Gastroesophageal sphincter (tissue), 3 donors: ENCODE measurements around the gene A4GALT.
"Not testable (repeated sequence)": the region's sequence is repeated elsewhere in the genome, so short reads cannot be mapped to it uniquely, and the experiment has no call there.

ENCODE experiments used
- CTCF ChIP-seq, 4 experiments: fragments of 200-600 bp in 2 of 4; fragments of 450-650 bp in 2 of 4; sonication (generic) in 1 of 4; IDR thresholded peaks; one replicate each; pipeline ENCODE4 v1.5.1; 2017 to 2019; ENCODE audit warnings: antibody characterized with exemption in 4 of 4, mild to moderate bottlenecking in 2 of 4, moderate library complexity in 2 of 4
- EP300 ChIP-seq: sonication (generic); formaldehyde crosslinking; IDR thresholded peaks from one replicate; pipeline ENCODE4 v1.6.1; 2017; ENCODE audit warnings: antibody characterized with exemption, mild to moderate bottlenecking
- POLR2A ChIP-seq, 2 donors: fragments of 450-650 bp; IDR thresholded peaks; one replicate each; pipeline ENCODE4 v1.6.1; 2017; ENCODE audit warnings: antibody characterized with exemption in 2 of 2, mild to moderate bottlenecking in 2 of 2, moderate library complexity in 1 of 2
- POLR2AphosphoS5 ChIP-seq: sonication (generic); formaldehyde crosslinking; IDR thresholded peaks from one replicate; pipeline ENCODE4 v1.6.1; 2017; ENCODE audit warnings: antibody characterized with exemption

- not testable (repeated sequence) for TF ChIP-seq CTCF (IDR thresholded peaks at IDR 0.05); POLR2A (IDR thresholded peaks at IDR 0.05); EP300; POLR2AphosphoS5
Measured at GRCh38 chr22:42750421-42750820, 29.8 kb upstream of the A4GALT start.
